HL-60/S4 treated with retinoic acid at 250 ng/mL for 4 days and 3 days (cell line): ENCODE data around the gene MCM5.
"Not testable (repeated sequence)": the region's sequence is repeated elsewhere in the genome, so short reads cannot be mapped to it uniquely, and the experiment has no call there.

Experiments
- in situ Hi-C: fragments of 300-500 bp; cut with MboI; formaldehyde crosslinking; loops from 2 replicates; pipeline ENCODE4 v1.7.0; 2022; ENCODE audit warnings: low sequenced_read_pairs

The MCM5 gene

DNA sequence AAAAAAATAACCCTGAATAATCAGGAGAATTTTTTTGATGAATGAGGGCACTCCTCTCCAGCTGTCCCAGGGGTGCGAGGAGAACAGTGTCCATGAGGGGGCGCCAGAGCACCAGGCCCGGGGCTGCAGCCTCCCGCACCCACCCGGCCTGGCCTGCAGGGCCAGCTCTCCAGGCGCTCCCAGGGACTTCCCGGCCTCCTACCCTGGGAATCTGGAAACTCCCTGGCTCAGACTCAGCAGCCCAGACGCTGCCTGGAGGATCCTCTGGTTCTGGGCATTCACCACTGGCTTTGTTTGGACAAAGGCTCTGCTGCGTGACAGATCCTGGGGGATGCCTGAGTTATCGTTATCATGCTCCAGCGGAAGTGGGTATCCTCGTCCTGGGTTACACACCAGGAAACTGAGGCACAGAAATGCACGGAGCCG lies 31.0 kb downstream of the MCM5 start:
- in situ Hi-C loops, result loop anchor here (5.0 kb wide), 1 partner anchor 151 kb away; no protein-coding TSS in a partner anchor

- in situ Hi-C loops, result loop anchor here (5.0 kb wide), 1 partner anchor 151 kb away; no protein-coding TSS in a partner anchor
Observed at GRCh38 chr22:35431483-35432227, 31.7 kb downstream of the MCM5 start.

GRCh38 chr22:35432228-35432905 lies 32.4 kb downstream of the MCM5 start:
- in situ Hi-C loops, result loop anchor here (5.0 kb wide), 1 partner anchor 150 kb away; no protein-coding TSS in a partner anchor

DNA sequence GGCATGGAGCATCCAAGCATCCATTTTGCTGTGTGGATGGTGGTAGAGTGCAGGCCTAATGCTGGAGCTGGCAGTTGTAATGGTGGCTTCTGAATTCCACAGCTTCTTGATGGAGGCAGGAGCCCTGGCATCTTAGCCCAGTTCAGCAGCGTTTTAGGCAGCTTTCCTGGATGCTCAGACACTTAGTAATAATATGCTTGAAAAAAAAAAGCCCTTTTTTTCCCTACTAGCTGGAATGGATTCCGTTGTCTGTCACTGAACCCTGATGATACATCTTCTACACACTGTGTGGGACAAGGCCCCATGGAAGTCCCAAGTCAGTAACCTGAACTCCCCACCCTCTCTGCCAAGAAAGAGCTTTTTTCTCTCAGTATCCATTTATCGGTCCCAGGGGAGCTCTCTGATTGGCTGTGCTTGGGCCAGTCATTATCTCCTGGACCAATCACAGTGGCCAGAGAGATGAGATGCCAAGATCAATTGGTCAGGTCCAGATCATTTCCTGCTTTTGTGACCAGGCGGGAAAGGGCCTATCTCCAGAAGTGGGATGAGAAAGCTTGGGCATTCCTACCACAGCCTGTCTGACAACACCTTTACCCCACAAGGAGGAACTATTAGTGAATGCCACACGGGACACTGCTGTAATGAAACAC lies 34.2 kb downstream of the MCM5 start:
- in situ Hi-C loops, result loop anchor here (5.0 kb wide), 1 partner anchor 148 kb away; no protein-coding TSS in a partner anchor

DNA sequence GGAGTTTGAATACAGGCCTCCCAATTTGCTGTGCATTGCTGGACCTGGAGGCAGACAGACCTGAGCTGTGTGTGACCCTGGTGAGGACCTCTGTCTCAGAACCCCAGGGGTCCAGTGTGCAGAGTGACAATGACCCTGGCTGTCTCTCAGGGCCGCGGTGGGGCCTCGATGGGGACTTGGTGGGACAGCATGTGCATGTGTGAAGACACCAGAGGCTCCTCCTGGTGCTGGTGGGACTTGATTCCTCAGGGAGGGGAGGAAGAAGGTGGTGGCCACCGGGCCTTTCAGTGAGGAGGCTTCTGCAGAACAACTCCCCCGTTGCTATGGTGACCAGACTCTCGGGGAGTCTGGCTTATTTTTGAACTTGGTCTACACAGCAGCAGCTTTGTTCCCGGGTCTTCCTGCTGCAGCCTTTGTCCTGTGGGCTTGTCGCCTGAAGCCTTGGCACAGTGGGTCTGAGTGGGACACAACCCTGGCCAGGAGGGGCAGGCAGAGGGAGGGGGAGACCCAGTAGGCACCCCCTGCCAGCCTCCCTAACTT lies 35.3 kb downstream of the MCM5 start:
- in situ Hi-C loops, result no loop called here

DNA sequence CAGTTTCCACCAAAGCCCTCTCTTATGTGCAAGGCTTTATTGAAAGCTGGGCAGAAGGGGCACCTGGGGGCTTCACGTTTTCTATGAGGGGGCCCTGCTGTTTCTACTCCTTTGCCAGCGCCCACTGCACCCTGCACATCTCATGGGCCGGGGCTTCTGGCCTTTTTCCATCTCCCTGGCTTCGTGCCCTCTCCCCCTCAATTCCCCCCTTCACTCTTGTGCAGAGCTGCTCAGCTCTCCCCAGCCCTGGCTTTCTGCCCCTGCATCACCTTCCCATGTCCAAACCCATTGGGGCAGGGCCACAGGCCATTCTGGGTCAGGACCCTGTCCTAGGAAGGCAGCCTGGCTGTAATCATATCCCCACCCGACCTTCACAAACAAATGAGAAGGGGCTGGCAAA lies 36.5 kb downstream of the MCM5 start:
- in situ Hi-C loops, result no loop called here

- in situ Hi-C loops, result no loop called here
Observed at GRCh38 chr22:35437049-35437448, 37.1 kb downstream of the MCM5 start.

DNA sequence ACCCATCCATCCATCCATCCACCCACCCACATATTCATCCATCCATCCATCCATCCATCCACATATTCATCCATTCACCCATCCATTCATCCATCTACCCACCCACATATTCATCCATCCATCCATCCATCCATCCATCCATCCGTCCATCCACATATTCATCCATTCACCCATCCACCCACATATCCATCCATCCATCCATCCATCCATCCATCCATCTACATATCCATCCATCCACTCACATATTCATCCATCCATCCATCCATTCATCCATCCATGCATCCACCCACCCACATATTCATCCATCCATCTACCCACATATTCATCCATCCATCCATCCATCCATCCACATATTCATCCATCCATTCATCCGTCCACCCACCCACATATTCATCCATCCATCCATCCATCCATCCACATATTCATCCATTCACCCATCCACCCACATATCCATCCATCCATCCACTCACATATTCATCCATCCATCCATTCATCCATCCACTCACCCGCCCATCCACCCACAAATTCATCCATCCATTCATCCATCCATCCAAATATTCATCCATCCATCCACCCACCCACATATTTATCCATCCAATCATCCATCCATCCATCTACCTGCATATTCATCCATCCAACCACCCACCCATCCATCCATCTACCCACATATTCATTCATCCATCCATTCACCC lies 38.9 kb downstream of the MCM5 start:
- in situ Hi-C loops, result not testable (repeated sequence)

GRCh38 chr22:35439365-35439717 lies 39.4 kb downstream of the MCM5 start:
- in situ Hi-C loops, result no loop called here

- in situ Hi-C loops, result no loop called here
Observed at GRCh38 chr22:35440129-35440528, 40.2 kb downstream of the MCM5 start.

GRCh38 chr22:35441489-35442100 lies 41.7 kb downstream of the MCM5 start:
- in situ Hi-C loops, result no loop called here

DNA sequence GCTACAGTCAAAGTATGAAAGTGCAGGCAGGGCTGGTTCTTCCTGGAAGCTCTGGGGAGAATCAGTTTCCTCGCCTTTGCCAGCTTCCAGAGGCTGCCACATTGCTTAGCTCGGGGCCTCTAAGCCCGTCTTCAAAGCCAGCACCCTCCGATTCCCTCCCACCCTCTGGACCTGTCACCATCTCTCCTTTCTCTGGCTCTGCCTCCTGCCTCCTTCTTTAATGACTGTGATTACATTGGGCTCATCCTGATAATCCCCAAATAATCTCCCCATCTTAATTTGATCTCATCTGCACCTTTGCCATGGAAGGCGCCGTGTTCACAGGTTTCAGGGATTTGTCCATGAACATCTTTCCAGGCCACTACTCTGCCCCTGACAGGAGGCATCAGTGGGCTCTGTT lies 42.5 kb downstream of the MCM5 start:
- in situ Hi-C loops, result no loop called here

DNA sequence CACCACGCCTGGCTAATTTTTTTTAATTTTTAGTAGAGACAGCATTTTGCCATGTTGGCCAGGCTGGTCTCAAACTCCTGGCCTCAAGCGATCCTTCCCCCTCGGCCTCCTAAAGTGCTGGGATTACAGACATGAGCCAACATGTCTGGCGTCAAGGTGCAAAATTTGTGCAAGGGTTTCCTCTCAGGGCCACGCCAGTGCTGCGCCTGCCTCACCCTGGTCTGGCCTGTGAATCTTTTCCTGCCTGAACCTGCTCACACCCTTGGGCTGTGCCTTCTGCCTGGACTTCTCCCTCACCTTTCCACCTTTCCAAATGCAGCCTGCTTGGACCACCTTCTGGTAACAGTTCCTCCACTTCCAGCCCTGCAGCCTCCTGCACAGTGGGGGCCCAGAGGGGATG lies 43.4 kb downstream of the MCM5 start:
- in situ Hi-C loops, result no loop called here

- in situ Hi-C loops, result no loop called here
Observed at GRCh38 chr22:35443790-35444684, 44.1 kb downstream of the MCM5 start.

GRCh38 chr22:35444685-35445399 lies 44.9 kb downstream of the MCM5 start:
- in situ Hi-C loops, result no loop called here

GRCh38 chr22:35445933-35446332 lies 46.0 kb downstream of the MCM5 start:
- in situ Hi-C loops, result no loop called here

DNA sequence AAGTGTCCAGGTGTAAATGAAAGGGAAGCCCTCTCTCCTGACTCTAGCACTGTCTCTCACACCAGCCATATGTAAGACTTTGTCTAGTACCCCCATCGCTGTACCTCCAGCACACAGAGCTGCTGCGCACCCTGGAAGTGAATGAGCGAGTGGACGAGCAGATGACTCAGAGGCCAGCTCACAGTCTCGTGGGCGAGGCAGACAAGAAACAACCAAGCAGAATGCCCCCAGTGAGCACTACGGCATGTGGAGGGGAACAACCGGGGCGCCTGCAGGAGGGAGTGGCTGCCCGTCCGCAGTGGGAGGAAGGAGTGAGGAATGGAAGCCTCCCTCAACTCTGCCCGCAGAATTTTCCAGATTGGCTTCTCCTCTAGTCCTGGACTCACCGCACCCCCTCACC lies 46.4 kb downstream of the MCM5 start:
- in situ Hi-C loops, result no loop called here

- in situ Hi-C loops, result no loop called here
Observed at GRCh38 chr22:35448523-35448922, 48.6 kb downstream of the MCM5 start.
